GM18511 (cell line): ENCODE measurements around the gene FAM98B.

Experiments
- ATAC-seq: cut with Tn5 transposase; IDR thresholded peaks from one replicate; pipeline ENCODE4 v1.9.1; 2021; ENCODE audit warnings: mild to moderate bottlenecking, moderate library complexity; ENCODE audit not compliant: unreplicated experiment

The FAM98B gene

DNA sequence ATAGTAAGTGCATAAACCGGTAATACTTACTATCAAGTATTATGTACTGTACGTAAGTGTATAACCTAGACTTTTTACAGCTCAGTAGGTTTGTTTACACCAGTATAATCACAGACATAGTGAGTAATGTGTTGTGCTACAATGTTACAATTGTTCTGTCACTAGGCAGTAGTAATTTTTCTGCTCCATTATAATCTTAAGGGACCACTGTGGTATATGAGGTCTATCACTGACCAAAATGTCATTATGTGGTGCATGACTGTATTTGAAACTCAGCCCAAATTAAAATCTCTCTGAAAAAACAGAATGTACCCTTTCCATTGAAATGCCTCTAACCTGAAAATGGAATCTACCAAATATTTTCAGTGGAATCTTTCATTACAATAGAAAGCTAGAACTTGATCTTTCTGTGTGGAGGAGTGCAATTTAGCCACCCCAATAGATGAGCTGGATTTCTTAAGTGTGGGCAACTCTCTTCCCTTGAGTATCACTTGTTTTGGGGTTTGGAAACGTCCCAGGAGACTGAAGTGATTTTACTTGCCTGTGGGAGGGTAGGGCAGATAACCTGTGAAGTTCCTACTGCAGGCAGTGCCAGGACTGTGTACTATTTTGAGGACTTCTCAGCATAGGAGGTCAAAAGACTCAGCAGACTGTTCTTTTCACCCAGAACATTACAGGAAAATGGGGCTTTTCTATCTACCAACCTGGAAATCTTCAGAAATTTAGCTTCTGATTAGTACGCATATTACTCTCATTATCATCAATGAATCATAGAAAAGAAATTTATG lies 50.9 kb downstream of the FAM98B start:
- no peak for ATAC-seq

GRCh38 chr15:38506997-38507396 lies 53.1 kb downstream of the FAM98B start:
- ATAC-seq = no peak

DNA sequence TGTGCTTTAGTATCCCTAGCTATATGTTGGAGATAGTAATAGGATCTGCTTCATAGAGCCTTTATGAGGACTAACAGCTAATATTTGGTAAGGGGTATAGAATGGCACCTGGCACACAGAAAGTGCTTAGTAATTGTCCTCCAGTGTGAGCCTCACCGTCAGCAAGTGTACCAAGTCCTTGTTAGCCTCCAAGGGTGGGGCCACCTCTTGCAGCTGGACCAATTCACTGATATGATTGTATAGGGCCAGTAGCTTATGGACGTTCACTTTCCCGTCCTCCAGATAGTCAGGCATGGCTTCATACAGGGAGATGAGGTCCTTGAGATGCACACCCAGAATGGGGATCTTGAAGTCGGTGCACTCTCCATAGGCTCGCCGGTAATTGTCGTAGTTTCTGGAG lies 53.6 kb downstream of the FAM98B start:
- no peak for ATAC-seq

DNA sequence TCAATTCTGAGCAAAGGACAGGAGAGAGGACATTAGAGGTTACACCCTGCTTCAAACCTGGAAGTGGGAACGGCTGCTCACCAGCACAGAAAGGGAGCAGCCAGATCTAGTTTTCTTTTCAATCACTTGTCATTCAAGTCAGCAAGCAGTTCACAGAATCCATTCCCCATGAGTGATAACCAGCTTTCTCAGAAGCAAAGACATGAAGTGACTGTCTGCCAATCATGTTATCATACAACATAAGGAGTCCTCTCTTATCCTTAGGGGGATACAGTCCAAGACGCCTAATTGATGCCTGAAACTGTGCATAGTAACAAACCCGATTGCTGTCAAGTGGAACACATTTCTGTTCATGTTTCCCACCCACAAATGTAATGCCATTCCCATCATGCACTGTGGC lies 54.7 kb downstream of the FAM98B start:
- peak; percentile 52 for ATAC-seq

GRCh38 chr15:38509152-38509551 lies 55.2 kb downstream of the FAM98B start:
- no peak for ATAC-seq

DNA sequence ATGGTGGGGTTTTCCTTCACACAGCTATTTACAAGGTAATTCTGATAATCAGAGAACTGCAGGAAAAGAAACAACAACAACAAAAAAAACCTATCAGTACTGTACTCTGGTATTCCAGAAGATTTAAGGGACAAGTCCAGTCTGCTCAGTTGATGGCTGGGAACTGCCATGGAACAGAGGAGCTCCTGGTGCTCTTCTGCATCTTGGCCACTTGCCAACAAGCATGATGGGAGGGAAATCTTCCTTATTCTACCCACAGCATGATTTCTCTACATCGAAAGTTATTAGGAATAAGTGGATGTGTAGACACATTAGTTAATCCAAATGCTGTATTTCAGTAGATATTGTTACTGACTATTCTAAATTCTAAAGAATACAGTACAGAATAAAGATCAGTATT lies 59.0 kb downstream of the FAM98B start:
- no peak for ATAC-seq

DNA sequence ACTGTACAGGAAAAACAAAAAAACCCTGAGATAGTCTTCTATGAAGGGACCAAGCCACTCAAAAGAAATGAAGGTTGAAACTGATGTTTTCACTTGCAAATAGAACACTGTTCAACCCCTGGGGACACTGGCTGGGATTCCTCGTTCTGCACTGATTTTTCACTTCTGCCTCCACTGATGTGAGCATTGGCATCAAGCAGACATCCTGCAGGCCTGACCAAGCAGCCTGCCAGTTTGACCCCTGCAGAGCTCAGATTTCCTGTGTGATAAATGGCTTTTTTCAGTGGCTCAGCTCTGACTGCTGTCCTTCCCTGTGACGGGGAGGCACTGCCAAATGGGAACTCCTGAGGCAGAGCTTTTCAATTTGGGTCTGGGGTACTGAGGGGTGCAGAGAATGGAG lies 60.7 kb downstream of the FAM98B start:
- ATAC-seq = peak; percentile 86

GRCh38 chr15:38516626-38517025 lies 62.7 kb downstream of the FAM98B start:
- ATAC-seq = no peak

DNA sequence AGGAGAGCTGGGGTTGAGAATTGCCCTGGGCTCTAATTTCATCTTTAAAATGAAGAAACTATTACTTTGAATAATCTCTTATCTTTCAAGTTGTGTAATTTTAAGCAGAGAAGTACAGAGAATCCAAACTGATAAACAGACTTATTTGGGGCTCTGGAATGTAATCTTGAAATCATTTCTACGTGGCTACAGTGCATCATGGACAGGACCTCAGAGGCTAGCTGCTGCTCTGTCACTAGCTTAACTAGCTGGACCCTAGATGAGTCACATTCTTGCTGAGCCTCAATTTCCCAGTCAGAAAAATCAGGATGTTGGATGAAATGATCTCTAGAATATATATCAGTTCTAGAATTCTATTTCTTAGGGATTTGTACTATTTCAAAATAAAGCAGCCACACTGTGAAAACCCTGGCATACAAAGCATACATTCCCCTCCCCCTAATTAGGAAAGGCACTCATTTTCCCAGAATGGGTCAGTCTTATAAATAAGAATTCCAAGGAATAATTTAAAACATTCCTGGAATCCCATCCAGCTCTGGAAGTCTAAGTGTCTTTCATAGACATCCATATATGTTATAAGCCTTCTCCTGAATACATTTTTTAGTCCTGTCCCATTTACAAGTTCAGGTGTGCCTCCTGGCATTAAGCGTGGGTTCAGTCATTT lies 63.5 kb downstream of the FAM98B start:
- no peak for ATAC-seq

DNA sequence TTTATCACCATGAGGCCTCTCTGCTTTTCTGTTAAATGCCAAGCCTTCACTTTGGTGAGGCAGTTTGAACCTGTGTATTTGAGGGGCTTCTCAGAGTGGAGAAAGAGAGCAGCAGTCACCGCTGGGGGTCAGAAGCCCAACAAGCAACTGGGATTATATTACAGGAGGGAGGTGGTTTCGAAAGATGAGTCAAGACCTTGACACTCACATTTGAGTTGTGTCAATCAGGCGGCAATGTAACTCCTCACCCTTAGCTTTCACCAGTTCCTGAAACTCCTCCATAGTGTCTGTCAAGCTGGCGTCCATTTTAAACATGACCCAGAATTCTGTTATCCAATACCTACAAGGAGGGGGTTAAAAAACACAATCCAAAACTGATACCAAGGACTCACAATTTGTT lies 64.2 kb downstream of the FAM98B start:
- ATAC-seq = no peak

DNA sequence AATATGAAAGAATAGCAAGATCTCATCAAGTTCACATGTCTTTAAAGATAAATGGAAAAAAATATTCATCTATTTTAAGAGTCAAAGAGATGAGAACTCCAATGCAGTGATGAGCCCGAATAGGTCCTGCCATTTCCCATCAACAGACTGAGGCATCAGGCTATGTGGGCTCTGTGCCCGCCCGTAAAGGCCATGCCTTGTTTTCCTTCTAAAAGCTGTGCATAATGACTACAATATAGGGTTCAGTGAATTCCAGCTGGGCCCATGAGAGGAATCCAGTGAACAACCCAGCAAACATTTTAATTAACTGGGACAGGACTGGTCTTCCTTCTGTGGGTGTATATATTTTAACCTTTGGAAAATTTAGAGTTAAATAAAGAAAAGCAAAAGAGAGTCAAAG lies 66.1 kb downstream of the FAM98B start:
- ATAC-seq = no peak

GRCh38 chr15:38521316-38521715 lies 67.4 kb downstream of the FAM98B start:
- no peak for ATAC-seq

GRCh38 chr15:38522922-38523321 lies 69.0 kb downstream of the FAM98B start:
- ATAC-seq = no peak

DNA sequence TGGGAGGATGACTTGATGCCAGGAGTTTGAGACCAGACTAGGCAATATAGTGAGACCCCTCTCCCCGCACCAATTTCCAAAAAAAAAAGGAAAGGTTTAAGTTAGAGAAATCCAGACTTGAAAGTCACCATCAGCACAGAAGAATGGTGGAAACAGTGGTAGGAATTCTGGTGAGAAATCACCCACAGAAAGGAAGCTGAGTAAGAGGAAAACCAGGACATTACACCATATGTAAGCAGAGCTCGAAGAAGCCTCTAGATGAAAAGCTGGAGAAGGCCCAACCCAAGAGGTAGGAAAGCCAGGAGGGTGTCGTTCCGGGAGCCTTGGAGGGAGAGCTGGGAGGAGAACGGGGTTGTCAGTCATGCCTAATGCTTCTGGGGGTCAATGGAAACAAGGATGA lies 70.2 kb downstream of the FAM98B start:
- ATAC-seq = no peak

- no peak for ATAC-seq
These were observed 71.6 kb downstream of the FAM98B start for GRCh38 chr15:38525489-38525888.

GRCh38 chr15:38526158-38526557 lies 72.2 kb downstream of the FAM98B start:
- ATAC-seq = no peak

GRCh38 chr15:38528294-38528693 lies 74.4 kb downstream of the FAM98B start:
- no peak for ATAC-seq

DNA sequence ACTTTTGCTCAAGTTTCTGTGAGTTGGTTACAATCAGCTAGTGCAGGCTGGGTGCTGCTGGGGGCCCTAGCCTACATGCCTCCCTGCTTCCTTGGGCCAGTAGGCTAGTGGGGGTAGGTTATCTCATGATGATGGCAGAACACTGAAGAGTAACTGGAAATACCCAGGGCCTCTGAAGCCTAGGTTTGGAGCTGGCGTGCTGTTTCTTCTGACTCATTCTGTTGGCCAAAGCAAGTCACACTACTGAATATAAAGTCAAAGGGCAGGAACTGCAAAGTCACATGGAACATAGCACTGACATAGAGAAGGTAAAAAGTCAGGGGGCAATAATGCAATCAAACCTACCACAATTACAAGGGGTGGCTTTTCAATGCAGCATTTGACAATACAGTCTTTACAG lies 76.2 kb downstream of the FAM98B start:
- ATAC-seq = peak; percentile 71

- ATAC-seq = no peak
These were observed 77.6 kb downstream of the FAM98B start for GRCh38 chr15:38531509-38531908.

DNA sequence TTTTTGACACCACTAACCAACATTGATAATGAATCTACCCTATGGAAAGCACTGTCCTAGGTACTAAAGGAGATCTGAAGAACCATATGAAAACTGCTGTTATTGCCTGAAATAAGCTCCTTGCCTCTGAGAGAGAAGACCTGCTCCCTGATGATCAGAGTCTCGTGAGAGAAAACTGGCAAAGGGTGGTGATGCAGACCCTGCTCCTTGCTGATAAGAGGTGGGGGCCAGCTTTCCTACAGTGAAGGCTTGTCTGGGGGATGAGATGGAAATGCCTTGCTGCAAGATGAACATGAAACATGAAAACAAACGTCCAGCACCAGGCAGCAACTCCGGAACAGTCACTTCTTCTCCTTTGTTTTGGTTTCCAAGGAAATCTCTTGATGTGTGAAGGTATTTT lies 78.8 kb downstream of the FAM98B start:
- ATAC-seq = no peak

DNA sequence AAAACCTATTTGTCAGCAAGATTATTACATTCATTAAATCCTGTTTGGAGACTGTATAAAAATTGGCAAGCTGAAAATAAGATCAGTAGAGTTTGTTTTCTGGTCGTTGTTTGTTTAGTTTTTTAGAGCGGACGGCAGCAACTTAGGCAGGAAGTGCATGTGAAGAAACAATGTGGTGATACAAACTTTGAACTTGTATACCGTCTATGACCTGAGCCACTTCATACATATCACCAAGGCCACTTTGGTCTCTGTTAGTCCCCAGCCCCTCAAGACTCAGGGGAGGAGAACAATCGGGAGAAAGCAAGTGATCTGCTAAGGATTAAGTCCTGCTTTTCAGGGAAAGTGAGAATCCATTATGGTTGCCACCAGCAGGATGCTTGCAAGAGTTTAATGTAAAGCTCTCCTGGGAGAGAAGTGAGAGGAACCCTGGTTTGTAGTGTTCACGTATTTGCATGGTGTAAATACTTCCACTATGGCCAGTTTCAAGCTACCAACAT lies 79.5 kb downstream of the FAM98B start:
- no peak for ATAC-seq

DNA sequence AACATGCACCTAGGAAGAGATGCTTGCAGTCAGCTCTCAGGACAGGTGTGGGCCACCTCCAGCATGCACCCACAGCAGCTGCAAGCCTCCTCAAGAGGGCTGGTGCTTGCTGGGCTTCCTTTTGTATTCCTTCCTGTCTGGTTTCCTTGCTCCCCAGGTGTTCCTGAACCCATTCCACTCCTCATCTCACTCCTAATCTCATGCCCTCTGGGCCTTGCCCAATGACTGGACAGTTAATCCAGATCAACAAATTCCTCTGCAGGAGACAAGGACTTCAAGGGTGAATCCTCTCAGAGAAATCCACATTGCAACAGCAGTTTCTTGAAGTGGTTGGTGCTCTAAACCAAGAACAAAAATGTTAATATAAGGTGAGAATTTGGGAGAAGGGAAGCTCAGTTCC lies 80.0 kb downstream of the FAM98B start:
- ATAC-seq = no peak
